Activated naive CD4-positive, alpha-beta T cell treated with anti-CD3 and anti-CD28 coated beads, Interleukin-2, amount 50 U/mL, for 16 hours (primary cell): ENCODE measurements around the gene MRGPRF.

Source experiments
- DNase-seq: peaks from one replicate; pipeline ENCODE4 v3.0.0-alpha.2; 2020

MRGPRF gene

DNA sequence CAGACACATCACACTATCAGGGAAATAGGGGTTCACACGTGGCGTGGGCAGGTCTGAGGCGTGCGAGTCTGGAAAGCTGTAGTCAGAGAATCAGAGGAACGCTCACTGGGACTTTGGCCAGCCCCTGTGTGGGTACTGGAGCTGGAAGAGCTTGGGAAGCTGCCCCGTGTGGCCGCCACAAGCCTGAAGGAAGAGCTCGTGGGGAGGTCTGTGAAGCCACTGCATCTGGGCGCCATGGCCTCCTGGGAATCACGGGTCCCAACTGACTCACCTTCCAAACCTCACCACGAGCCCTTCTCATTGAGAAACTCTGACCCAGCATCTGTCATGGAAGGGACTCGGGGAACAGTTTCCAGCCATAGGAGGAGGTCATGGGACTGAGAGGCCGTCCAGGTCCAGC, 5.9 kb upstream of the MRGPRF start:
- no peak for DNase-seq

DNA sequence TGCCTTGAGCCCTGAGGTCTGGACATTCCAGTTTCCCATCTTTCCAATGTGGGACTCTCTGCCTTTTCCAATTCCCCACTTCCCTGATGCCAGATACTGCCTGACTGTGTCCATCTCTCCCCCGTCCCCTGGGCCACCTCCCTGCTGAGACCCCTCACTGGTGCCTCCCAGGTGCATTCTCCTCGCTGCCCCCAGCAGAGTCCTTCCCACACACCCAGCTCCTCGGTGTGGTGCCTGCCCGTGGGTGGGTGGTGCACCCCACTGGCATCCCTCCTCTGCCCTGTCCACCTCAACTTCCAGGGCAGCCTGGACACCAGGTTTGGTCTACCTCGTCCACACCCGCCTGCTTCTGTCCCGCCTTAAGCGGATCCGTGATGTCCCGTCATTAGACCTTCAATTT, 4.9 kb upstream of the MRGPRF start:
- DNase-seq: no peak

DNA sequence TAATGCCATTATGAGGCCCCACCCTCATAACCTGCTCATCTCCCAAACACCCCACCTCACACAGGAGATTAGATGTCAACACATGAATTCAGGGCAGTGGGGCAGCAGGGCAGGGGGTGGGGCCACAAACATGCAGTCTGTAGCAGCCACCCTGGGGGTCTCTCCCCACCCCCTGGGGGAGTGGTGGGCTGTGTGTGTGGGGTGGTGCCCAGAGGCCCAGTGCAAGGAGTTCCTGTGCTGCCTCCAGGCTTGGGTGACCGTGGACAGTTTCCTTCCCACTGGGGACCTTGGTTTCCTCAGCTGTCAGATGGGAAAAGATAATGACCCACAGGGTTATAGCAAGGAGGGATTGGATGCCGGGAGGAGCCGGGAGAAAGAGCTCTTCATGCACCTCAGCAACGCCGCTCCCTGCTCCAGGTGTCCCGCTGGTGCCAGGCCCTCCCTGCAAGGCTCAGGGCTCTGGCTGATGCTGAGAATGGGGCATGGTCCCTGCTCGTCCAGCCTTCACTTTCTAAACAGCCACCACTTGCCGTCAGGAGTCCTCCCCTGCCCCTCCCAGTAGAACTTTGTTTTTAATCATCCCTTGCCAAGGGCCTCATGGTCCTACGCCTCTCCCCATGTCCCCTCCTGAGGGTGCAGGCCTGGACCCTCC, 2.0 kb upstream of the MRGPRF start:
- no peak for DNase-seq

DNA sequence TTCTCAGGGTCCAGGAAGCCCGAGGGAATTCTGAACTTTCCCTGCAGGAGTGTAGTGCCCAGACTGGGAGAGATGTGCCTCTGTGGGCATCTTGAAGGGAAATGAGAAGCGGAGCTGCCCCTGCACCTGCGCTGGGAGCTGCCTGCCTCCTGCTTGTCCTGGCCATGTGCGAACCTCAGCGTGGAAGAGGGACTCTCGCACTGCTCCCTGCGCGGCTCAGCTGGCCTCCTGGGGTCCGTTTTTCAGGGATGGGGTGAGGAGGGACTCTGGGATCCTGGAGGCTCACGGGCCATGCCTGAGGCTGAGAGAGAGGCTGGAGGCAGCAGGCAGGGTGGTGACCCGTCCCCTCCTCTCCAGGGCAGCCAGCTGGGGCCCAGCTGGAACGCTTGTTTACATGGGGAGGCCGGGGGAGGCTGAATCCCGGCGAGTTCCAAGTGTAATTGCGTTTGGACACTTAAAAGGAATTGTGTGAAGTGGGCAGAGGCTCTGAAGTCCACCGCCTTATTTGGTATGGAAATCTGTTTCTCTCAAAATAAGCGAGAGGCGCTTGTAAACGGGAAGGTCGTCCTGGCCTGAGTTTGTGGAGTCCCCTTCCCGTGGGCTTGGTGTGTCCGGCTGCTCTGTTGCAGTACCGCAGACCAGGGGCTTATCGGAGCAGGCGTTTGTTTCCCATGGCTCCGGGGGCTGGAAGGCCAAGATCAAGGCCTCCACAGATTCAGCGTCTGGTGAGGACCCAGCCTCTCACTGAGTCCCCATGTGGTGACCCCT, 1.2 kb upstream of the MRGPRF start:
- DNase-seq: no peak

DNA sequence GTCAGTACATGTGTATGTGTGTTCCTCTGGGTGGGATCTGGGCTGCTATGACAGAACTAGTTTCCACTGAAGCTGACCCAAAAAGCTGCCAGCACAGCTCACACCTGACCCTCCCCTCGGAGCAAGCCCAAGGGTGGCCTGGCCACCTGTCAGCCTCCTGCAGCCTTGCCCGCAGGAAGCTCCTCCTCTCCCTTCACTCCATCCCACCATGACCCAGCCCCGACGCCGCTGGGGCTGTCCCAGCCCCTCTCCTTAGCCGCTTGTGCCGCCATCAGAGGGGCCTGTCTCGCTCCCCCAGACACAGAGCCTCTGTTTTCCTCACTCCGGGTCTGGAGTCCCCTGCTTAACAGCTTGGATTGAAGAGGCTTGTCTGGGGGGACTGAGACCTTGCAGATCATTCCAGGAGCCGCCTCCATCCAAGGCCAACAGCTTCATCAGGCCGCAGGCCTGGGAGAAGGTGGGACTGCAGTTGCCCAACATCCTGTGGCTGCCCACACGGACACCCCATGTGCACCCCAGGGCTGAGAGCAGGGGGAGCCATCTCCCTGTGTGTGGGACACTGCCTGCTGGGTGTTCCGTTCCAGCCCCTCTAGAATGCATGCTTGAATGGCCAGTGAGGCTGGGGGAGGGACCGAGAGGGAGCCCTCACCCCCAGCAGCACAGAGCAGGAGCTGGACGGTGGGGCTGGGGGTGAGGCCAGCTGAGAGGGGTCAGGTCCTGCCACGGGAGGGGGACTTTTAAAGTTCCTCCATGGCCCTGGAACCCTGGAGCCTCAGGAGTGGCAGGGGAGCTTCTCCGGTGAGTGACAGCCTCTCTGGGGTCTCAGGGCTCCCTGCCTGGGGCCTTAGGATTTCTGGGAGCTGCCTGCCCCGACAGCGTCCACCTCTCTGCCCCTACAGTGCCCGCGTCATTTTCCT, 696 bp downstream of the MRGPRF start:
- DNase-seq: no peak

DNA sequence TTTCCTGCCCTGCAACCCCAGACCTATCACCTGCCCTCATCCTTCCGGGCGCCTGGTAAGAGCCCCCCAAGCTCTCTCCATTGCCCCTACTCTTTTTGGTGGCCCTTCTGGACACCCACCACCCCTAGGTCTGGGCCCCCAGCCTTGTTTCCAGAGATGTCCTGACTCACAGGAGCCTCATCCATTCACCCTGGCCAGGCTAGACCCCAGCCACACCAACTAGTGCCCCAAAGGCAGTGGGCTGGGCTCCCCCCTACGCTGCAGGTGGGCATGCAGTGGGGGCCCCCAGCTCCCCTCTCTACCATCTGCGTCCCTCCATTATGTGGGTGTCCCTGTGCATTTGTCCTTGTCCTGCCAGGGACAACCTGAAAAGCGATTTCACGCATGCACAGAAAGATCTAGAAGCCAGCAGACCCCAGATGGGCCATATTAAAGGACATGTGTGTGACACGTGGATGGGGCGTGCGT, 1.4 kb downstream of the MRGPRF start:
- DNase-seq: no peak

DNA sequence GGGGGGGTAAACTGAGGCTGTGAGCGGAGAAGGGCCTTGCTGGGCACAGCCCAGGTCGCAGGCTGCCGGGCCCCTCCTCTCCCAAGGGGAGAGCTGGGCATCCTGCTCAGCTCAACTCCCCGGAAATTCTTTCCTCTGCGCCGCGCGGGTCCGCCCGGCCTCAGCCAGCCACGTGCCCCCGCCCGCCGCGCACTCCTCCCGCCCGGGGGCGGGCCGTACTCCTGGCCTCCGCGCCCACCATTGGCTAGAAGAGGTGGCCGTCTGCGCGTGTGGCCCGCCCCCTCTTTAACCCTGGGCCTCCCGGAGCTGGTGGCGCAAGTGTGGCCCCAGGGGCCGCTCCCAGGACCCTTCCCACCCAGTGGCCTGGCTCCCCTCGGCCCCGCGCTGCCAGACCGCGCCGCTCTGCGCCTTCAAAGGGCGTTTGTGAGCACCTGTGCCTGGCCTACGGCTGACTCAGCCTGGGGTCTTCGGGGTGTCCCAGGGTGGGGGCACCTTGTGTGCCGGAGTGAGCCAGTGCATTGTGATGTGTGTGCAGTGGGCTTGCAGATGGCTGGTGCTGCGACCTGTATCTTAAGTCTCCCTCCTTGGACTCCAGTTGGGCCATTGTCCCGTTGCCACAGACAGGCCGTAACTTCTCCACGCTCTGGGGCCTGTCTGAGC, 2.0 kb downstream of the MRGPRF start:
- peak; percentile 34 for DNase-seq

DNA sequence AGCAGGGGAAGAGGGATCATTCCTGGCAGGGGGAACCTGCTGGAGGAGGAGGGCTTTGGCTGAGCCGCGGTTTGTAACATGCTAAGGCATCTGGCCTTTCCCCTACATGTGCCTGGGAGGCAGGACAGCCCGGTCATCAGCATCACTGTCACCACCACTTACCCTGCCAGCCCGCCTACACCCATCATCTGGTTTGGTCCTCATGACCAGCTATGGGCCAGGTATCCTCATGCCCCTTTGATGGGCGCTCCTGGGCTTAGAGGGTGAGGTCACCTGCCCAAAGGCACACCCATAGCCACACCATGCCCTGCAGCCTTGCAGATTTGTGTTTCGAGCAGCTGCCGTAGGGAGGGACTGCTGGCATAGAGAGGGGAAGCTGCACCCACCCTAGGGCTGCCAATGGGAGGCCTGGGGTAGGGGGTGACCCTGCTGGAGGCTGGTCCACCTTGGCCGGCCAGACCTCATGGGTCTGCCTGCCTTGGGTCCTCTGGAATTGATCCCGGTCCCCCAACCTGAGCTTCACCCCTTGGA, 2.6 kb downstream of the MRGPRF start:
- DNase-seq: no peak

DNA sequence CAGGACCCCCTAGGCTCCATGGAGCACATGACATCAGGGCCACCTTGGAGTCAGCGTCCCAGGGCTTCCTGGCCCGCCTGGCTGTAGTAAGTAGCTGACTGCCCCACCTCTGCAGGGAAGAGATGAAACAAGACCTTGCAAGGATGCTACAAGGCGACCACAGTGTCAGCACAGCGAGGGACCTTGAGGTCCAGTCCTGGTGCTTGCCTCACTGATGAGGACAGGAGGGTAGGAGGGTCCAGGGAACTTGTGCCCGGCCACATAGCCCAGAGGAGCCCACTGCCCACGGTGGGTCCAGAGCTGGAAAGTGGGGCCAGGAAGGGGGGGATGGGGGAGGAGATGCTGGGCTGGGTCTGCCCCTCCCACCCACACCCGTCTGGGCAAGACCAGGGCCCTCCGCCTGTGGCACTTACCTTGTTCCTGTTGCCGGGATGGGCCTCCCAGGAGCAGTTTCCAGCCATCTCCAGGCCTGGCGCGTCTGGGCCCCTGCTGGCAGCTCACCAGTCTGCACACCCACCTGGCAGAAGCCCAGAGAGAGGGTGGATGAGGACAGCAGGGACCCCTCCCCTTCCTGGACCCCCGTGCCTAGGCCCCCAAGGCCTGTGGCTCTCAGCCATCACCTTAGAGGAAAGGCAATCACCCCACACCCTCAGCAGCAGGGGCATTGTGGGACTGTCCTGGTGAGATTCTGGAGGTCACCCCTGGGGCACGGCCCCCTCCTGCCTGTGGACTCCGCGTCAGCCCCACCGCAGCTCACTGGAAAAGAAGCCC, 3.4 kb downstream of the MRGPRF start:
- DNase-seq: no peak

DNA sequence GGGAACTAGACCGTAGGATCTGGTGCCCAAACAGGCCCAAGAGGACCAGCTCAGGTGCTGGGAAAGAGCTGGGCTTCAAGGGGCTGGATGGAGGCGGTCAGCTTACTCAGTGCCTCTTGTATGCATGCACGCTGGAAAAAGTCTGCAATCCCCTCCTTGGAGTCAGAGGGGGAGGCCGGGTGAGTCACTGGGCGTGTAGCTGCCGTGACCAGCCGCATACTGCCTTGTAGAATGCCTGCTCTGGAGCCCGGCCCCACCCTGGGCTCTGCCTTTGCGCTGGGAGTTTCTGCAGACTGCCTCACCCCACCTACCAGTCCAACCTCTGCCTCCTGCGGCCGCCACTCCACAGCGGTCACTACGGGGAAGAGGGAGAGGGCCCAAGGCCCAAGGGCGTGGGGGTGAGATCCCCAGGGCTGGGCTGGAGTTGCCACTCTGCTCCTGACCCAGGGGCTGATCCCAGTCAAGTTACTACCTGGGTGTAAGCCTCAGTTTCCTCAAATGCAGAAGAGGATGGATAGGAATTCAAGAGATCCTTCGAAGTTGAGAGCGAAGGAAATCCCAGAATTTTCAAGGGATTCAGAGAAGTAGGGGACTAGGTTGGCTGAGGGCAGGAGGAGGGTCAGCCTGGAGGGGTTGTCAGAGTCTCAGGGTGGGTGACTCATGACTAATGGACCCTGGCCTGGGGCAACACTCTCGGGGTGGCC, 4.2 kb downstream of the MRGPRF start:
- no peak for DNase-seq

DNA sequence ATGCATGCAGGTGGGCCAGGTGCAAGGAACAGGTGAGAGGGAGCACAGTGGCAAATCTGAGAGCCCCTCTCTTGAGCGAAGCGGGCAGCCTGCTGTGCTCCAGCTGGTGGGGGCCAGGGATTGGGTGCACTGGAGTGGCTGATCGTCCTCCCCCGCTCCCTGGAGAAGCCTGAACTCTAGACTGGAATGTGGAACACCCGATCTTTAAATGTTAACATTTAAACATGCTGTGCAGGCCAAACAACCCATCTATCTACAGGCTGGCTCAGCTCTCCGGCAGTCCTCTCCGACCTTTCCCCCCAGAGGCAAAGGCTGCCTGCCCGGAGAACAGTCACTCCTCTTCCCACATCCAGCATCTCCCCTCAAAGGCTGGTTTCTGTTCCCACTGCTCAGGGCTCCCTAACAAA, 5.1 kb downstream of the MRGPRF start:
- DNase-seq: no peak

DNA sequence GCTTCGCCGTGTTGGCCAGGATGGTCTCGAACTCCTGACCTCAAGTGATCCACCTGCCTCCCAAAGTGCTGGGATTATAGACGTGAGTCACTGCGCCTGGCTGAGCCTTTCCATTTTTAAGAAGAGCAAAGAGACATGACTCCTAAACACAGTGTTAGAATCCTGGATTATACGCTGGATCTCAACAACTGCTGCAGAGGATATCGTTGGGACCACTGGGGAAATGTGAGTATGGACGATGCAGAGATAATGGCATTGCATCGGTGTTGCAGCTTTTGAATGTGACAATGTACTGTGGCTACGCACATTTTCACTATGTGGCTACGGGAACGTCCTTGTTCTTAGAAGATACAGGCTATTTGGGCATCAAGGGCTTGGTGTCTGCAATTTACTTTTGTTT, 6.2 kb downstream of the MRGPRF start:
- DNase-seq: no peak

DNA sequence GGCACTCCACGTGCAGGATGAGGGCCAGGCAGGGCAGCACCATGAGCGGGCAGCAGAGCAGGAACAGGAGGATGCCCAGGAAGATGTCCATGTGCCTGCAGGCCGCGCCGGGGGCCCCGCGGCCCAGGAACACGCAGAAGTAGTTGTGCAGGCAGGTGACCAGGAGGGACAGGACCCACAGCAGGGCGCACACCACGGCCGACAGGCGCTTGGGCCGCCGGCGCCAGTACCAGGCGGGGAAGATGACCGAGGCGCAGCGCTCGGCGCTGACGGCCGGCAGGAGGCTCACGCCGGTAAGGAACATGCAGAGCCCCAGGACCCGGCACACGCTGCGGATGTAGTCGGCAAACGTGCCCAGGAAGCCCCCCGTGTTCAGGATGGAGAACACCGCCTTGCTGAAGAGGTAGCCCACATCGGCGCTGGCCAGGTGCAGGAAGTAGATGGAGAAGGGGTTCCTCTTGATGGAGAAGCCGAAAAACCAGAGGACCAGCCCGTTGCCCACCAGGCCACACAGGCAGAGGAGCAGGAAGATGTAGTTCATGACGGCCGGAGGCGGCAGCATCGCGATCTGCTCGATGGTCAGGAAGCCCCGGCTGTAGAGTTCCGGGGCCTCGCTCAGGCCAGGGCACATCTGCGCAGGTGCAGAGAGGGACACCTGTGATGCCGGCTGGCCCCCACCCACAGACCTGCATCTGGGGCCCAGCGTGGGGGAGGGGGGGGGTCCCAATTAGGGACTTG, 7.2 kb downstream of the MRGPRF start:
- DNase-seq: no peak

DNA sequence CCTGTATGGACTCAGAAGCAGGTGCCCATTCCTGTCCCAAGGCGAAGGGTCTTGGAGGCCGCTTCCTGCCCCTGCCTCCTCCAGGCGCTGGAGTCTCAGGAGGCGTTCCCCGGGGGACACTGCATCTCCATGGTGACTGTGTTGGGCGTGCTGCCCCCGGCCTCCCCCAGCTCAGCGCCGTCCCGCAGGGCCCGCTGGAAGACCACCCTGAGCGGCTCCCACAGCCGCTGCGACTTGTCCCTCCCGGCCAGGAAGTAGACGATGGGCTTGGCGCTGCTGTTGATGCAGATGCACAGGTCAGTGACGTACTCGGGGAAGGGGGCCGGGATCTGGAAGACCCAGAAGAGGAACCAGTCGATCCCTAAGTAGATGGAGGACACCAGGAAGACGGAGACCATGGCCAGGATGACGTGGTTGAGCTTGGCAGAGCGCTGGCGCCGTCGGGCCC, 7.8 kb downstream of the MRGPRF start:
- no peak for DNase-seq

DNA sequence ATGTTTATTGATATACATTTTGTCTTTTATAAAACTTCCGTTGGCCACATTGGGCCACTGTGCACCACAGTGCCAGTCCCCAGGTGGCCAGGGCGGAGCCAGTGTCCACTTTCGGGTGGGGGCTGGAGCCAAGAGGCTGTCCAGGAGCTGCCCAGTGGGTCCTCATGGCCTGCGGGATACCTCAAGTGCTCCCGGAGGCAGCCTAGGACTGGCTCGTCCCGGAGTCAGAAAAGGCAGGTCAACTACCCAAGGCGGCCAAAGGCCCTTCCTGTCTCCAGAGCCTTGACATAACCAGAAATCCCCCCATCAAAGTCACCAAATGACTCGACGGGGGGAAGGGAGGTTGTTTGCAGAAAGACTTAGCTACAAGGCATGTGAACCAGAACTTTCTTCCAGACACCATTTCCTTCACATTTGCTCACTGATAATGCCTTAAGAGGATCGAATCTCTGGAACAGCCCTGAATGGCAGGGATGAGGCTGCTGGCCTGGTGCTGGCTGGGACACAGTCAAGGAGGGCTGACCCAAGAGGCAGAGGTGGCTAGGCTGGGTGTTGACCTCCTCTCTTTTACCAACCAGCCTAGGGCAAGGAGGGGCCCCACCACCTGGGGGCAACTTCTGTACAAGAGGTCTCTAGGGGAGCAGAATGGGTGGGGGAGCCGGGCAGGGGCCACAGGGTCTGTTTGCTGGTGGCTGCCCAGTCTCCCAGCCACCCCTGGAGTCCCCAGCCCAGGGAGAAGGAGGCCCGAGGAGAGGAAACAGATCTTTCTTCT, 8.4 kb downstream of the MRGPRF start:
- no peak for DNase-seq

DNA sequence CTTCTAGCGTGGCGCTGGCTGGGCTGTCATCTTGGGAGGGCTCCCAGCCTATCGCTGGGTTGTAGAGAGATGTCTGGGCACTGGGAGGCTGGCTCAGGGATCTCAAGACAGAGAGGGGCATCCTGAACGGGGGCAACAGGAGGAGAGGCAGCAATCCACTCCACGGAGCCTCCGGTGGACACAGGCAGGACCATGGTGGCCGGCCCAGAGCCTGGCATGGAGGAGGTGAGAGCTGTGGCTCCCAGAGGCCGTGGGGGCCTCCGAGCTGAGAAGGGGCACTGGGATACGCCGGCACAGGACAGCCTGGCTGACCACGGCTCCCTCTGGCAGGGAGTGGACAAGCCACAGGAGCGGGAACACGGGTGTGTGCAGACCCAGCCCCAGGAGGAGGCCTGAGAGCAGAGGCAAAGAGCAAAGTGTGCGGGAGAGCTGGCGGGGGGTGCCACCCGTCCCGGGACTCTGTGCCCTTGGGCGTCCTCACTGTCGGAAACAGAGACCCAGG, 9.1 kb downstream of the MRGPRF start:
- DNase-seq: no peak

DNA sequence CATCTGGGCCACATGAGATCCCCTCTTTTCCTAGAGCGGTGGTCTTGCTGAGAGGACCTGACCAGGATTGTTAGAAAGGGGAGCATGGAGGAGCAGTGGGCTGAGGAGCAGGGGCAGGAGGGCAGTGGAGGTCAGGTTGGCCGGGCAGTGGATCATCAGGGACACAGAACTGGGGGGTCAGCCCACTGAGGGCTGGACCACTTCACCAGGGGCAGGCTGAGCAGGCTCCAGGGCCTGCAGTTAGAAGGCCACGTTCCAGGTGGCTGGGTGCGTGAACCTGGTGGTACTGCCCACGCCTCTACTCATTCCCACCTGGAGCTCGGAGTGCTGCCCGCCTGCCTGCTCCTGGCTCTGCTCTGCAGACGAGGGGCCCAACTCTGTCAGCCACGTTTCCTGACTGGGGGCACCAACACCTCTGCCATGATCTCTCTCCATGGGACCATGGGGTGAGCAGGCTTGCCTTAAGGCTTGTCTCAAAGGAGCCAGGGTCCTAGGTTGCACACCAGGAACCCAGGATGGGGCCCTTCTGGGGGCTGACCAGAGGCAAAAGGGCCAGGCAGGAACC, 9.7 kb downstream of the MRGPRF start:
- no peak for DNase-seq

DNA sequence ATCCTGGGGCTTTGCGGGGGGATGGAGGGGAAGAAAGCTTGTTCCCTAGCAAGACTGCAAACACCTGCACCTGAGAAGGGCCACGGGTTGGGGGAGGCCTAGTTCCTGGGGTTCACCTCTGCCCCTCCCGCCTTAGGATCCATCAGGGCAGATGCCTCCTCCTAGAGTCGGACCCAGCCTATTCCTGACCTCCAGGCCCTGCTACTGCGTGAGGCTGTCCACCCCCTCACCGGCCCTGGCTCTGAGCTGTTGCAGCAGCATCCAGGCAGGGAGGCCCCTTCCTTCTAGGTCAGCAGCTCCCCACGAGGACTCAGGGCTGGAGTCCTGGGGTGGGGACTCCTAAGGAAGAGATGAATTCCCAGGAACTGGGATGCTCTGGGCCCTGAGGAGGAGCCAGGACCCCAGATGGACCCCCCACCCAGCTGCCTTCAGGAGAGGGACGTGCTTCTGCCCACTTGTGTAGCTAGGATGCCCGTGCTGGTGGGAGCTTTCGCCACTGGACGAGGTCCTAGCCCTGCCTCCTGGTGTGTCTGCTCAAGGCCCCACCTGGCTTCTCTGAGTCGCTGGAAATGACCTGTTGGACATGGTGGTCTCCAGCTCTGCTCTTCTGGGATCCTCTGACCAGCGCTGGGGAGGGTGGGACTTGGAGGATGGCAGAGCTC, 10.3 kb downstream of the MRGPRF start:
- DNase-seq: no peak
